HG03066 (cell line): ENCODE results near the gene MFSD2A.
"Not testable (repeated sequence)": the region's sequence is repeated elsewhere in the genome, so short reads cannot be mapped to it uniquely, and the experiment has no call there.

Source experiments
- ATAC-seq: cut with Tn5 transposase; IDR thresholded peaks from one replicate; pipeline ENCODE4 v1.9.1; 2021; ENCODE audit warnings: low read depth; ENCODE audit not compliant: unreplicated experiment

Gene MFSD2A

DNA sequence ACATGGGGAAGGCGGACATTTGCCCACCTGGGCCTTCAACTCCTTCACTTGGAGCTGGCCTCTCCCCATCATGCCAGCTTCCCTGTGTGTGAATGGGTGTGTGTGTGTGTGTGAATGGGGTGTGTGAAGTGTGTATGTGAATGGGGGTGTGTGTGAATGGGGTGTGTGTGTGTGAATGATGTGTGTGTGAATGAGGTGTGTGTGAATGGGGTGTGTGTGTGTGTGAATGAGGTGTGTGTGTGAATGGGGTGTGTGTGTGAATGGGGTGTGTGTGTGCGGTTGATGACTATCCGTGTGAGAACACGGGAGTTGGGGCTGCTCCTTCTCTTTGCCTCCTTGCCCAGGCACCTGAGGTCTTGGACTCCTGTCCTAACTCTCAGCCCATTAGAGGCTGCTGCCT, 9.6 kb downstream of the MFSD2A start:
- no peak for ATAC-seq

DNA sequence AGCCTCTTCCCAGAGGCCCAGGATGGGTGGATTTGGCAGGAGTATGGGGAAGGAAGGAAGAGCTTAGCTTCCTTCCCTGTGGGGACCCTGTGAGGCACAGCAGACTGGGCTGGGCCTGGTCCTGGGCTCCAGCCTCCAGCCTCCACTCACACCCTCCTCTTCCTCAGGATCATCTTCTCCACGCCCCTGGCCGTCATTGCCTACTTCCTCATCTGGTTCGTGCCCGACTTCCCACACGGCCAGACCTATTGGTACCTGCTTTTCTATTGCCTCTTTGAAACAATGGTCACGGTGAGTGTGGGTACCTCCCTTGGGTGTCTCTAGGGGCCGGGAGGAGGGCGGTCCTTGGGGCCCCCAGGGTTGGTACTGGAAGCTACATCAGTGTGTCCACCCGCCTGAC, 10.1 kb downstream of the MFSD2A start:
- ATAC-seq: no peak

DNA sequence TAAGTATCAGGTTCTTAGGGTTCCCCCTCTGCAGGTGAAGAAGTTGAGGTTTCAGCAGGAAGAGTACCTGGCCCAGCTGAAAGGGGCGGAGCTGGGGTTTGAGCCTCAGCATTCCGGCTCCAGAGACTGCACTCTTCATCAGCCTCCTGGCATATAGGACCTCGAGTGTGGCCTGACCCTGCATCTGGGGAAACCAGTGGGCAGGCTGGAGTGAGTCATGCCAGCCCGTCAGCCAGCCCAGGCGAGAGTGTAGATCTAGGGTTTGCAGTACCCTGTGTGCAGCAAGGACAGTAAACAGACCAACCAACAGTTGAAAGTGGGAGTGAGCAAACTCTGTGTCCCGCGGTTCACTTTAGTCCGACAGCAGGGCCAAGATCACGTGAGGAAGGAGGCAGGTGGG, 14.1 kb downstream of the MFSD2A start:
- ATAC-seq: no peak

DNA sequence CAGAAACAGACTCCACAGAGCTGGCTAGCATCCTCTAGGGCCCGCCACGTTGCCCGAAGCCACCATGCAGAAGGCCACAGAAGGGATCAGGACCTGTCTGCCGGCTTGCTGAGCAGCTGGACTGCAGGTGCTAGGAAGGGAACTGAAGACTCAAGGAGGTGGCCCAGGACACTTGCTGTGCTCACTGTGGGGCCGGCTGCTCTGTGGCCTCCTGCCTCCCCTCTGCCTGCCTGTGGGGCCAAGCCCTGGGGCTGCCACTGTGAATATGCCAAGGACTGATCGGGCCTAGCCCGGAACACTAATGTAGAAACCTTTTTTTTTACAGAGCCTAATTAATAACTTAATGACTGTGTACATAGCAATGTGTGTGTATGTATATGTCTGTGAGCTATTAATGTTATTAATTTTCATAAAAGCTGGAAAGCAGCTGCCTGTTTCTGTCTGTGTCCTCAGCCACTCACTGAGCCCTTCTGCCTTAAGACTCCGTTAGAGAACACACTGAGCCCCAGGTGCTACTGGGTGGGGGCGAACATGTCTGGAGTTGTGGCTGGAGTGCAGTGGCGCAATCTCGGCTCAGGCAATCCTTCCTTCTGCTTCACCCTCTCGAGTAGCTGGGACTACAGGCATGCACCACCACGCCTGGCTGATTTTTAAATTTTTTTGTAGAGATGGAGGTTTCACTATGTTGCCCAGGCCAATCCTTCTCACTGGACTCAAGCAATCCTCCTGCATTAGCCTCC, 14.8 kb downstream of the MFSD2A start:
- ATAC-seq: no peak

DNA sequence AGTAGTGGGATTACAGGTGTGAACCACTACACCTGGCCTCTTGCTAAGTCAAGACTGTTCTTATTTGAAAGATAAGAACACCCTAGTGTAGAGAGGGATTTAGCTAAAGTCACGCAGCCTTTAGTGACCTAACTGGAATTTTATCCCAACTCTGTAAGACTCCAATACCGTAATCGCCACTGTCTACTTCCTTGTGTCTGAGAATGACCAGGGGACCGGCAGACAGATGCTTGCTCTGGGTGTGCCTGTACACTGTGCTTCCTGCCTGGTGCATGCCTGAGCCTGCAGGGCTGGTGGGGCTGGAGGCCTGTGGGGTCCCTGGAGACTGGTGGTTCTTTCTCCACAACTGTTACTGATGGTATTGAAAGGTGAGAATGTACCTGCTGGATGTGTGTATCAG, 15.3 kb downstream of the MFSD2A start:
- no peak for ATAC-seq

DNA sequence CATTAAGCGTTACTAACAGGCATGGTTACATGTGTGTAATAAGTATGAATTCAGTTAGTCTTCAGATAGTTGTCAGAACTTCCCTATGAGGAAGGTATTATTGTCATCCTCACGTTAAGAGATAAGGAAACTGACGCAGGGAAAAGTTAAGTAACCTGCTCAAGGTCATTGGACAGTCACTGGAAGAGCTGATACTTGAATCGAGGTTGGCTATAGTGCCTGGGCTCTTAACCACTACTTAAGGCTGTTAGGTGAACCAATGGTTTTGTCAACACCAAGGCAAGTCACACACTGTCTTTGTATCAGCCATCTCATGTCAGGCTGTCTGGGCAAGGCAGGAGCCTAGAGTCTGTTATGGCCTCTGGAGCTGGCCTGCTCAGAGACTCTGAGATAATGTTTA, 16.2 kb downstream of the MFSD2A start:
- no peak for ATAC-seq

DNA sequence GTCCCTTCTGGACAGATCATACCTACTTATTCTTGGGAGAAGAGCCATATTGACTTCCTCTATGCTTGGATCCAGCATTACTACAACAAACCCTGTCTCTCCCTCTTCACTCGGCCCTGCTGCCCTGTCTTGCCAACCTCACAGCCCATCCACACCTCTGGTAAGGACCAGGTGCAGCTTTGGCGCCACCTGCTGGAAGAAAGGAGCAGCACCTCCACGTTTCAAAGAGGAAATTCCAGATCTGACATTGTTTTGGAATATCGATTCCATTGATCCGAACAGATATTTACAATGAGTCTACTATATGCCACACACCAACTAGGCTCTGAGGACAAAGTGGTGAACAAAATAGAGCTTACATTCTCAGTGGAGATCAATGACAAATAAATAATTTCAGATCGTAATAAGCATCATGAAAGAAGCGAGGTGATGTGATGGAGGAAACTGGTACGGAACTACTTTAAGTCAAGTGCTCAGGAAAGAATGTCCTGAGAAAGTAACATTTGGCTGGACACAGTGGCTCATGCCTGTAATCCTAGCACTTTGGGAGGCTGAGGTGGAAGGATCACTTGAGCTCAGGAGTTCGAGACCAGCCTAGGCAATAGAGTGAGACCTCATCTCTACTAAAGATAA, 18.7 kb downstream of the MFSD2A start:
- no peak for ATAC-seq

DNA sequence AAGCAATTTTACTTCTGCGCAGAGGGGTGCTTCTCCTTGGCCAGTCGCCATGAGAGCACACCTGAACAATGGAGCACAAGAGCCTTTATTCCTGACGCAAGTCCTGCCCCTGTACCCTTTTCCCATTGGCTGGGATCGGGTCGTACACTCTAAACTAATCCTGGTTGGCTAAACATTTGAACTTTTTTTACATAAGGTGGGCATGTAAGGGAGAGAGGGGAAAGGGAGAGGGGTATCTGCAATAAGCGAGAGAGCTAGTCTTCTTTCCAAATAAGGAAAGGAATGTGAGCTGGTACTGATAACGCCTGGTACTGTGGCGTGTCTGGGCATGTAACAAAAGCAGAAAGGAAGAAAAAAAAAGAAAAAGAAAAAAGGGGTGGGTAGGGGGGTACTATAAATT, 21.8 kb downstream of the MFSD2A start:
- no peak for ATAC-seq

DNA sequence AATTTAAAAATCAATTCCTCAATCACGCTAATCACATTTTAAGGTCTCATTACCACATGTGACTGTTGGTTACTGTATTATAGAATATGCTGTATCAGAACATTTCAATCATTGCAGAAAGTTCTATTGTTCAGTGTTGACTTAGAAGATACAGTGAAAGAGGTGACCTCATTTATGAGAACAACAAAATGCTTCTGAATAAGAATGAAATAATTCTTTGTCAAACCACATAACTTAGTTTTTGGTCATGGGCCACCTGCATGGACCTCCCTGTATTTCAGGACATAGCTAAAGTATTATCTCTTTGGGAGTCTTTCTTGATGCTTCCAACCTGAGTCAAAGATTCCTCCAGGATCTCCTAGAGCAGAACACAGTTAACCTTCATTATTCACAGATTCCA, 22.3 kb downstream of the MFSD2A start:
- no peak for ATAC-seq

DNA sequence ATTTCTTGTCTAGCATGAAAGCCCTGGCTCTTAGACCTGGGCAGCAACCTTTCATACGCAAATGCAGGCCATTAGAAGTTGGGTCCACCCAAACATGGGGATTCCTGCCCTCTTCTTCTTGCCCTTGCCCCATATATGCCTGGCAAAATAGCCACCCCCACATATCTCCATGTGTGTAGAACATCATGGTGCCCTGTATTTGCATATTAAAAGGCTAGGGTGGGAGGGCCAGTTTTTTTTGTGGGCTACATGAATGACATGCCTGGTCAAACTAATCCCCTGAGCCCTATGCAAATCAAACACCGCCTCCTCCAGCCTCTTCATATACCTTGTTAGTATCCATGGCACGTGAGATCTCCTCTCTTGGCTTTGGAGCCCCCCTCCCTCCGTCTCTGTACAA, 24.7 kb downstream of the MFSD2A start:
- ATAC-seq: no peak

DNA sequence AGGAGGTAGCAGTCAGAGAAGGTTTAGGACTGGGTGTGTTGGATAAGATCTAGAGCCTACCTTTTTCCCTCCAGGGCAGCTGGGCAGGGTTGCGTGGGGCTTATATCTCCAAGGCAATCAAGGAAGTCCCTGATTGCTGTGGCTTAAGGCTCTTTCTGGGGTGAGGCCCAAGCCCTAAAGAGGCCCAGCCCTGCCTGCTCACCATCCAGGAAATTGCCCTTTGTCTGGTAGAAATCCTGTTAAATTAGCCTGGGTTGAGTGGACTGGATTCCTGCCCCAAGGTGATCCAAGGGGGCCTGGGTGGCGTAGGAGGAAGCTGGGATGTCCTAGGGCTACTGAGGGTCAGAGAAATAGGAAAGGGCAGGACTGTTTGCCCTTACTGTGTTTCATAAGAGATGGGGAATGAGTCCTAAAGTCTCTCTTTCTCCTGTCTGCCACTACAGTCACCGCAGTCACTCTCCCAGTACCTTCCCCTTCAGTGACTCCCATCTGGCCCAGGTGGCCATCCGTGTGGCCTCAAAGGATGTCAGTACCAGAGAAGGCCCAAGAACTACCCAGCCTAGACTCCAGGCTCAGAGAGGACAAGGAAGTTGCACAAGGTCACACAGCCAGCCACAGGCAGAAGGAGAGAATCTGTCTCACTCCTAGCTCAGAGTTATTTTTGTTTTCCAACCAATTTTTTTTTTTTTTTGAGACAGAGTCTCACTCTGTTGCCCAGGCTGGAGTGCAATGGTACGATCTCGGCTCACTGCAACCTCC, 25.8 kb downstream of the MFSD2A start:
- no peak for ATAC-seq

DNA sequence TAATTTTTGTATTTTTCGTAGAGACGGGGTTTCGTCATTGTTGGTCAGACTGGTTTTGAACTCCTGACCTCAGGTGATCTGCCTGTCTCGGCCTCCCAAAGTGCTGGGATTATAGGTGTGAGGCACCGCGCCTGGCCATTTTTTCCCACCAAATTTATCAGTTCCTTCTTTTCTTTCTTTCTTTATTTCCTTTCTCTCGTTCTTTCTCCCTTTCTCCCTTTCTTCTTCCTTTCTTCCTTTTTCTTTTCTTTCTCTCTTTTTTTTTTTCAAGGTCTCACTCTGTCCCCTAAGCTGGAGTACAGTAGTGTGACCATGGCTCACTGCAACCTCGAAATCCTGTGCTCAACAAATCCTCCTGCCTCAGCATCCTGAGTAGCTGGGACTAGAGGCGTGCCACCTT, 26.4 kb downstream of the MFSD2A start:
- no peak for ATAC-seq

DNA sequence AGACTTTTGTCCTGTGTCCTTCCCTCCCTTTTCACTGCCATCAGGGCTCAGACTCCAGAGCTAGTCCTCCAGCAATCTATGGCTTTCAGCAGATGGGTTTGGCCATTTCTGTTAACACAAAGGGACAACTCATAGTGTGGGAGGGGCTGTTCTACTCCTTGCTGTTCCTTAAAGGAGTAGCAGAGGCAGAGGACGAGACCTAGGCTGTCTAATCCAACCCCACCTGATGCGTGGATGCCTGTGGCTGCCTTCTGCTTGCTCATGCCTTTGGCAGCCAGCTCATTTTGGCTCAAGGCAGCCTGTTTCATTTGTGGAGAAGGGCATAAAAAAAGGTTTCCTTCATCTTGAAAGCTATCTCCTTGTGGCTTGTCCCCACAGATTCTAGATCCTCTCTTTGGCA, 27.0 kb downstream of the MFSD2A start:
- no peak for ATAC-seq

DNA sequence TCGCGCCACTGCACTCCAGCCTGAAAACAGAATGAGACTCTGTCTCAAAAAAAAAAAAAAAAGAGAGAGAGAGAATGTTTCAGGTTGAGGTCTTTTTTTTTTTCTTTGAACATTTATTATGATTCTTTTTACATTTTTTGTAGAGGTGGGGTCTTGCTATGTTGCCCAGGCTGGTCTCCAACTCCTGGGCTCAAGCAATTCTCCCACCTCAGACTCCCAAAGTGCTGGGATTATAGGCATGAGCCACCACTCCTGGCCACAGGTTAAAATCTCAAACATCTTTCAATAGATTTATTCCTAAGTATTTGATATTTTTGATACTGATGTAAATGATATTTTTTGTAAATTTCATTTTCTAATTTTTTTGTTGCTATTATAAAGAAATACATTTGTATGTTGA, 29.5 kb downstream of the MFSD2A start:
- not testable (repeated sequence) for ATAC-seq

DNA sequence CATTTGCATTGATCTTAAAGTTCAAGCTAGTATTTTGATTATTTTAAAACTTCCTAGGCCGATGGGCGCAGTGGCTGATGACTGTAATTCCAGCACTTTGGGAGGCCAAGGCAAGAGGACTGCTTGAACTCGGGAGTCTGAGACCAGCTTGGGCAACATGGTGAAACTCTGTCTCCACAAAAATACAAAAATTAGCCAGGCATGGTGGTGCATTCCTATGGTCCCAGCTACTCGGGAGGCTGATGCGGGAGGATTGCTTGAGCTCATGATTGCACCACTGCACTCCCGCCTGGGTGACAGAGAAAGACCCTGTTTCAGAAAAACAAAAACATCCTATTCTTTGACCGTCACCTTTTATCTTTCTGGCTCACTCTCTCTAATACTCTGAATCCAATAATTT, 30.0 kb downstream of the MFSD2A start:
- ATAC-seq: no peak

DNA sequence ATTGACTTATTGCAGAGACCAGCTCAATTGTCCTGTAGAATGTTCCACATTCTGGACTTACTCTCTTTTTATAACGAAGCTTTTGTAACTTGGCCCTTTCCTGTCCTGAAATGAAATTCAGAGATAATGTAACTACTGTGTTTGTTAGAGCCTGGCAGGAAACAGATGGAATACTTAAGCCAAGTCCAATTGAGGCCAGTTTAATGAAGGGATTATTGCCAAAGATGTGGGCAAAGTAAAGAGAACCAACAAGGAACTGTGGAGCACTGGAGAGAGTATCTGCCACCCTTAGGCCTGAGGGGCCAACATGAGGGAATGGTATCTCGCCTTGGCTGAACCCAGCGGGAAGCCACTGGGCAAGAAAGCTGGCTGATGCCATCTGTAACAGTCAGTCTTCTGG, 32.9 kb downstream of the MFSD2A start:
- ATAC-seq: no peak

DNA sequence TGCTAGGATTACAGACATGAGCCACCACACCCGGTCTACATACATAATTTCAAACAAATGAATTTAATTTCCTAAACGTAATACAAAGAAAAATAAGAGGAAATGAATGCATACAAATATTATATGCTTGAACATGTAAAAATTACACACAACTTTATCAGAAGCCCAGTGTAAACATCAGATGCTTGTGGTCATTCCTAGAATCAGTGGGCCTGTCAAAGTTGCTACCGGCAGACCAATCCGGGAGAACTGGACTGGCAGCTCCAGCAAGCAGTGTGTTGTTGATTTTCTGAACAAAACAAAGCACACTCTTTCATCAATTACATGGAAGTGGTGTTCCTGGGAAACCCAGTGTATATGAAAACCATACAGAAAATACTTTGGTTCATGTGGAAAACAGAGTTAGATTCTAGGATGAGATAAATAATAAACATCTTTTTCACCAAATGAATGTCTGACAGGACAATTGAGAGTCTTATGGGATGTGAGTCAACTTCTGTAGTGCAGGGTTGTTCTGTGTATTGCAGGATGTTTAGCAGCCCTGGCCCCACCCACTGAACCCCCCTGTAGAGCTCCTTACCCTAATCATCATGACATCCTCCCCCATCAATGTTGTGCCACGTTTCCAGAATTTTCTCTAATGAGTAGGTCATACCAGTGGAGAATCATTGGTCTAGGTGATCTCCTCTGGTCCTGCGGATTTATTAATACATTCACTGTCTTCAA, 33.8 kb downstream of the MFSD2A start:
- no peak for ATAC-seq

DNA sequence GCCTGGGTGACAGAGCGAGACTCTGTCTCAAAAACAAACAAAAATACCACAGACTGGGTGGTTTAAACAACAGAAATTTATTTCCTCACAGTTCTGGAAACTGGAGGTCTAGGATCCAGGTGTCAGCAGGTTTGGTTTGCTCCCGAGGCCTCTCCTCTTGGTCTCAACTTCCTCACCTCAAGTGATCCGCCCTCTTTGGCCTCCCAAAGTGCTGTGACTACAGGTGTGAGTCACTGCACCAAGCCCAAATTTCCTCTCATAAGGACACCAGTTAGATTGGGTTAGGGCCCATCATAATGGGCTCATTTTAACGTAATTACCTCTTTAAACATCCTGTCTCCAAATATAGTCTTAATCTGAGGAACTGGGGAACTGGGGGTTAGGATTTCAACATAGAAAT, 35.5 kb downstream of the MFSD2A start:
- no peak for ATAC-seq

DNA sequence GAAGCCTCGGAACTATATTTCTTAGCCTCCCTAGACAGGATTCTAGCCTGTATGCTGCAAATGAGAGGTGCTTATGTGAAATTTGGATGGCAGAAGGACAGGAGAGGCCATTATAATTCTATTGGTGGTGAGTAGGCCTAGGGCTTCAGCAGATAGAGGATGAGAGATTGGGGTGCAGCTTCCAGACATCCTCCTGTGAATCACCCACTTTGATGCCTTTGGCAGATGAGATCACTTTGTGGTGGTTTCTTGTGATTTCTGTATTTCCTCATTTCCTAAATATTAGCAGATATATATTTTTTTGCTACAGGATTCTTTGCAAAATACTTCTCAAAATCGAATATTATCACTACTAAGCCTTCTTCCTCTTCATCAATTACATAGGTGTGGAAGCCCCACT, 37.3 kb downstream of the MFSD2A start:
- no peak for ATAC-seq

DNA sequence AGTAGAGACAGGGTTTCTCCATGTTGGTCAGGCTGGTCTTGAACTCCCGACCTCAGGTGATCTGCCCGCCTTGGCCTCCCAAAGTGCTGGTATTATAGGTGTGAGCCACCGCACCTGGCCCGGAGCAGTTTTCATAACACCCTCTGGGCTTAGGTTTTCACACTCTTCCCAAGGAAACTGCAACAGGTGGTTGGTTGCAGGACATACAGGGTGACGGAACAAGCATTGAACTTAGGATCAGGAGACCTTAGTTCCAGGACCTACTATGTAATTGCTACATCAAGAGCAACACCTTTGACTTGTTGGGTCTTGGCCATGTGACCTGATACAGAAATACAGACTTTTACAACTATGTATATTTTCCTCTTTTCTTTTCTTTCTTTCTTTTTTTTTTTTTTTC, 37.9 kb downstream of the MFSD2A start:
- no peak for ATAC-seq

DNA sequence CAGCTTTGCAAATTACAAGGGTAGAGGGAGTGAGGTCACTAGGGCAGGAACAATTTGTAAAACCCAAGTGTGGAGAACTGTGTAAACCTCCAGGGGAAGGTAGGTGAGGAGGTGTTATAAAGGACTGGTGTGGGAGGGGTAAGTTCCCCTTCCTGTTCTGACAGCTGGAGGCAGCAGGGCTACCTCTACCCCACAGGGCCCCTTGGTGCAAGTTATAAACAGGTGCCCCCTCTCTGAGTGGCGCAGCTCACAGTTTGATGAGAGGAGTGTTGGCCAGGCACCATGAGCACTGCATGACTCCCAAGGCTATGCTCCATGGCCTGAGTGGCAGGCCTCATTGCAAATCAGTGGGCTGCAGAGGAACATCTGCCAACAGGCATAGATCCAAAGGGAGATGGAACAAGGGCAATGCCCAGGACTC, 41.0 kb downstream of the MFSD2A start:
- ATAC-seq: peak; percentile 87
